ENCODE results near the gene MRPL33.

The MRPL33 gene

DNA sequence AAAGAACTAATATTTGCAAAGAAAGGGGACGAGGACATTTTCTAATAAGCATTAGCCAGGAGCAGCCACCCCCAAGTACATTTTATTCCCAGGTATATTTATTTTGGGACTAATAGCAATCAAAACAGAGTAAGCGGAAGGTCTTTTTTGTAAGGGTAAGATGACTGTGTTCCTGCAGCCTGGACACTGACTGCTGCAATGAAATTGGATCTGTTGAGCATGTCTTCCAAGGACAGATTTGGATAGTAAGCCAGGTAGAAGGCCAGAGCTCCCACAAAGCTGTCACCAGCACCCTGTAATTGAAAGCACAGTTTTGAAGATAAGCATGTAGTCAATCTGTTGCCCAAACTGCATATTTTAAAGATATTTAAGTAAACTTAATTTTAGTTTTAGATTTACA is 10.0 kb downstream of the MRPL33 start:
- ChIA-PET CTCF (interaction anchor here (1.0 kb wide), 1 partner anchor 8 kb away, joined by 3 read pairs; no protein-coding TSS in a partner anchor), POLR2A (no interaction called here)
- no peak for DNase-seq (ENCODE audit: low read depth, low spot score)
- TF ChIP-seq, protein P1, sequence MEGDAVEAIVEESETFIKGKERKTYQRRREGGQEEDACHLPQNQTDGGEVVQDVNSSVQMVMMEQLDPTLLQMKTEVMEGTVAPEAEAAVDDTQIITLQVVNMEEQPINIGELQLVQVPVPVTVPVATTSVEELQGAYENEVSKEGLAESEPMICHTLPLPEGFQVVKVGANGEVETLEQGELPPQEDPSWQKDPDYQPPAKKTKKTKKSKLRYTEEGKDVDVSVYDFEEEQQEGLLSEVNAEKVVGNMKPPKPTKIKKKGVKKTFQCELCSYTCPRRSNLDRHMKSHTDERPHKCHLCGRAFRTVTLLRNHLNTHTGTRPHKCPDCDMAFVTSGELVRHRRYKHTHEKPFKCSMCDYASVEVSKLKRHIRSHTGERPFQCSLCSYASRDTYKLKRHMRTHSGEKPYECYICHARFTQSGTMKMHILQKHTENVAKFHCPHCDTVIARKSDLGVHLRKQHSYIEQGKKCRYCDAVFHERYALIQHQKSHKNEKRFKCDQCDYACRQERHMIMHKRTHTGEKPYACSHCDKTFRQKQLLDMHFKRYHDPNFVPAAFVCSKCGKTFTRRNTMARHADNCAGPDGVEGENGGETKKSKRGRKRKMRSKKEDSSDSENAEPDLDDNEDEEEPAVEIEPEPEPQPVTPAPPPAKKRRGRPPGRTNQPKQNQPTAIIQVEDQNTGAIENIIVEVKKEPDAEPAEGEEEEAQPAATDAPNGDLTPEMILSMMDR (IDR thresholded peaks at IDR 0.05; ENCODE audit: insufficient read depth, low read length, missing control alignments): no peak
- no peak overlapping the region for H3K4me3 ChIP-seq (ENCODE audit: low read depth, low read length)

DNA sequence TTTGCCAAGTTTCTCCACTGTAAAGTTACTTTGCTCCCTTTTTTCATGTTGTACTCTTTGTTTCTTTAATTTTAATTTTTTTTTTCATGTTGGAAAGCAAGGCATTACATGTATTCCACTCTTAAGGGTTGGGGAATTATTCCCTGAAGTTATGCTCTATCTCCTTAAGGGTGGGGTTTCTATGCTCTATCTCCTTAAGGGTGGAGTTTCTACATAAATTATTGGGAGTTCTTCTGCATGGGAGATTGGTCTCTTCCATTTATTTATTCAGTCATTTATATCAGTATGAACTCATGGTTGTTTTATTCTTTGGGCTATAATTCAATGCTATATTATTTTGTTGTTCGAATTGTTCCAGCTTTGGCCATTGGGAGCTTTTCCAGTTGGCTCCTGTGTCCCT is 11.2 kb downstream of the MRPL33 start:
- TF ChIP-seq, protein P1 (IDR thresholded peaks at IDR 0.05; ENCODE audit: insufficient read depth, low read length, missing control alignments): no peak
- DNase-seq (ENCODE audit: low read depth, low spot score): no peak
- no peak overlapping the region for H3K4me3 ChIP-seq (ENCODE audit: low read depth, low read length)
- CTCF ChIA-PET: interaction anchor here (0.9 kb wide), 1 partner anchor 19 kb away, joined by 3 read pairs; no protein-coding TSS in a partner anchor
- POLR2A ChIA-PET: interaction anchor here (0.7 kb wide), 1 partner anchor 27 kb away, joined by 3 read pairs; no protein-coding TSS in a partner anchor

DNA sequence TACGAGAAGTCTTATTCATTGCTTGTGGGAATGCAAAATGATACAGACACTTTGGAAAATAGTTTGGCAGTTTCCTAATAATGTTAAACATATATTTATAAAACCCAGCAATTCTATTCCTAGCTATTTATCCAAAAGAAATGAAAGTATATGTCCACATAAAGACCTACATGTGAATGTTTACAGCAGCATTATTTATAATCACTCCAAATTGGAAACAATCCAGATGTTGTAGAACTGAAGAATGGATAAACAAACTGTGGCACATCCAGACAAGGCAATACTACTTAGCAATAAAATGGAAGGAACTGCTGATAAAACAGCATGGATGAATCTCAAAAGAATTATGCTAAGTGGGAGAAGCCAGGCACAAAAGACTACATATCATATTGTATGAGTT is 19.3 kb downstream of the MRPL33 start:
- no peak for DNase-seq (ENCODE audit: low read depth, low spot score)
- ChIA-PET POLR2A (no interaction called here), CTCF (interaction anchor here (1.2 kb wide), 1 partner anchor 18 kb away, joined by 4 read pairs; no protein-coding TSS in a partner anchor)
- no peak overlapping the region for H3K4me3 ChIP-seq (ENCODE audit: low read depth, low read length)
- TF ChIP-seq, protein P1 (IDR thresholded peaks at IDR 0.05; ENCODE audit: insufficient read depth, low read length, missing control alignments): no peak

DNA sequence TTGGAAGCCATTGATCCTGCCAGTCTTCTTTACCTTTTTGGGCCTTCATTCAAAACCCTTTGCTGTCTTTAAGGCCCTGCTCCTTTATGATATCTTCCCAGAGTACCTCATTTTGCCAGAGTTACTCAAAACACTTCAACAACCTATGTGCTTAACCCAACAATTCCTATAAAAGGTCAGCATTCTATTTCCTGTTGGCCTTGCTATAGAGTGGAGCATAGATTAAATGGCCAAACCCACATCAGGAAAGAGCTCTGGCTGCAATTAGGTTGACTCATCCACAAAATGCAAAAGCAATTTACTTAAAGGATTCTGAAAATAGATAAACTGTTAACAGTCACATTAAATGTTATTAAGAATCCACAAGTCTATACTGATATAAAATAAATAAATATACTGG is 21.2 kb downstream of the MRPL33 start:
- peak; percentile 69 for DNase-seq (ENCODE audit: low read depth, low spot score)
- TF ChIP-seq, protein P1 (IDR thresholded peaks at IDR 0.05; ENCODE audit: insufficient read depth, low read length, missing control alignments): no peak
- POLR2A ChIA-PET: interaction anchor here (0.6 to 1.0 kb wide), 2 partner anchors 17 to 89 kb away, joined by 3 read pairs; no protein-coding TSS in a partner anchor
- no peak overlapping the region for H3K4me3 ChIP-seq (ENCODE audit: low read depth, low read length)
- CTCF ChIA-PET: interaction anchor here (1.2 kb wide), 1 partner anchor 87 kb away, joined by 4 read pairs; no protein-coding TSS in a partner anchor

GRCh38 chr2:27795093-27795834 is 23.7 kb downstream of the MRPL33 start:
- no peak for DNase-seq (ENCODE audit: low read depth, low spot score)
- CTCF ChIA-PET: interaction anchor here (1.0 to 1.3 kb wide), 3 partner anchors 41 to 657 kb away, joined by 3 to 5 read pairs (median 3); no protein-coding TSS in a partner anchor
- TF ChIP-seq, protein P1 (IDR thresholded peaks at IDR 0.05; ENCODE audit: insufficient read depth, low read length, missing control alignments): no peak
- no peak overlapping the region for H3K4me3 ChIP-seq (ENCODE audit: low read depth, low read length)
- POLR2A ChIA-PET: no interaction called here

DNA sequence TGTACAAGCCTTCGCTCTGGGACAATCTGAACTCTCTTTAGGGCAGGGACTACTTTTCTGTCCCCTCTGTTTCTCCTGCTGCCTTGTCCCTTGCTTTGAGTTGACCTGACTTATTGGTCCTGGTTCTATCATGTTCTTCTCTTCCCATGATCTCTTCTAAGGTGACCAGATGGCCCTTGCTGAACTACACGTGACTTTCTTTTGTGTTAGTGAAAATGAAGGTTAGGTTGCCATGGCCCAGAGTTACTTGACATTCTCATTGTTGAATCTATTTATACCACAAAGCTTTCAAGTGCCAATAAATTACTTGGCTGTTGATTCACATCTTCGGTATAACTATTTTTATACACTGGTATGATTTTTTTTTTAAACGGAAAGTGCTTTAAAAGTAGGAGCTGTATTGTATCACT is 24.4 kb downstream of the MRPL33 start:
- ChIA-PET POLR2A (no interaction called here), CTCF (interaction anchor here (1.0 to 1.2 kb wide), 3 partner anchors 11 to 657 kb away, joined by 3 to 4 read pairs (median 3); no protein-coding TSS in a partner anchor)
- no peak for DNase-seq (ENCODE audit: low read depth, low spot score)
- TF ChIP-seq, protein P1 (IDR thresholded peaks at IDR 0.05; ENCODE audit: insufficient read depth, low read length, missing control alignments): no peak
- H3K4me3 ChIP-seq (ENCODE audit: low read depth, low read length): no peak overlapping the region

Measured in AG04449 (cell line).